HepG2 (cell line): ENCODE results near the gene NRL. TPM values are rescaled to one million over a fixed set of nuclear protein-coding genes. Genes with fewer than 3 reads are reported as not detected.

Experiments used
- ATF7 ChIP-seq, 2 experiments: fragments of 450-650 bp in 1 of 2; sonication (generic) in 1 of 2; formaldehyde crosslinking in 1 of 2; IDR thresholded peaks; 2 replicates each; pipeline versions ENCODE4 v1.4.0 to v1.6.1; 2016 to 2020; ENCODE audit warnings: antibody characterized with exemption in 1 of 2, mild to moderate bottlenecking in 1 of 2, missing genetic modification reagents in 1 of 2
- HCFC1 ChIP-seq: fragments of 150-350 bp; IDR thresholded peaks from 2 replicates; pipeline ENCODE4 v1.6.1; 2014; ENCODE audit warnings: low read depth, low read length
- KDM5A ChIP-seq: fragments of 200-600 bp; sonication (generic); IDR thresholded peaks from 2 replicates; pipeline ENCODE4 v1.7.0; 2018; ENCODE audit warnings: antibody characterized with exemption, mild to moderate bottlenecking, low read length, borderline replicate concordance
- MEIS2 ChIP-seq: sonication (generic); formaldehyde crosslinking; IDR thresholded peaks from 2 replicates; pipeline ENCODE4 v1.9.0; 2021; ENCODE audit warnings: mild to moderate bottlenecking, missing genetic modification reagents
- NFATC3 ChIP-seq: sonication (generic); formaldehyde crosslinking; IDR thresholded peaks from 2 replicates; pipeline ENCODE4 v1.5.1; 2020; ENCODE audit warnings: mild to moderate bottlenecking, missing genetic modification reagents
- NFIC ChIP-seq: IDR thresholded peaks from 2 replicates; pipeline ENCODE4 v1.6.1; 2012; ENCODE audit warnings: mild to moderate bottlenecking, low read length, inconsistent platforms
- ZNF24 ChIP-seq: fragments of 450-650 bp; IDR thresholded peaks from 2 replicates; pipeline ENCODE4 v1.6.1; 2017; ENCODE audit warnings: antibody characterized with exemption, mild to moderate bottlenecking
- ZNF484 ChIP-seq: sonication (generic); formaldehyde crosslinking; IDR thresholded peaks from 2 replicates; pipeline ENCODE4 v1.5.1; 2020; ENCODE audit warnings: mild to moderate bottlenecking, low read depth, missing genetic modification reagents, borderline replicate concordance
- polyA plus RNA-seq, 8 experiments: library from polyadenylated mRNA; depleted of rRNA in 3 of 8; stranded (reverse) in 7 of 8; unstranded in 1 of 8; fragments of >200 nt; fragmentation: Illumina TruSeq in 4 of 8; extraction: Trizol in 4 of 8; gene quantifications; 2 replicates each; pipeline versions ENCODE4 v1.2.1 to v1.2.3, GENCODE V29; 2011 to 2016; ENCODE audit warnings: low read depth in 4 of 8, missing spikeins in 1 of 8, mixed read lengths in 1 of 8; ENCODE audit not compliant: insufficient read depth in 1 of 8
- total RNA-seq, 5 experiments: library from RNA; depleted of rRNA; stranded (reverse); fragments of >200 nt; fragmentation: Illumina TruSeq; extraction: Trizol; gene quantifications; 2 replicates each; pipeline ENCODE4 v1.2.3, GENCODE V29; 2016; ENCODE audit warnings: low read depth in 1 of 5
- TF ChIP-seq, protein P1 (sequence below): sonication (generic); formaldehyde crosslinking; IDR thresholded peaks from 2 replicates; pipeline ENCODE4 v1.4.0; 2020; ENCODE audit warnings: missing genetic modification reagents, borderline replicate concordance
- TF ChIP-seq, protein P2 (sequence below): sonication (generic); formaldehyde crosslinking; IDR thresholded peaks from 2 replicates; pipeline ENCODE4 v1.5.0; 2020; ENCODE audit warnings: mild to moderate bottlenecking, missing genetic modification reagents, borderline replicate concordance
- TF ChIP-seq, protein P3 (sequence below): sonication (generic); formaldehyde crosslinking; IDR thresholded peaks from 2 replicates; pipeline ENCODE4 v1.5.0; 2020; ENCODE audit warnings: missing genetic modification reagents
- TF ChIP-seq, protein P4 (sequence below): IDR thresholded peaks from 2 replicates; pipeline ENCODE4 v1.6.1; 2018; ENCODE audit warnings: missing genetic modification reagents, mild to moderate bottlenecking, missing compliant biosample characterization

The NRL gene
- total and polyA plus RNA-seq, 2 of the 13 experiments (the other 11 are each of a cell fraction or from before 2014, with no cell fraction given), result 2.5 to 4.7 TPM

DNA sequence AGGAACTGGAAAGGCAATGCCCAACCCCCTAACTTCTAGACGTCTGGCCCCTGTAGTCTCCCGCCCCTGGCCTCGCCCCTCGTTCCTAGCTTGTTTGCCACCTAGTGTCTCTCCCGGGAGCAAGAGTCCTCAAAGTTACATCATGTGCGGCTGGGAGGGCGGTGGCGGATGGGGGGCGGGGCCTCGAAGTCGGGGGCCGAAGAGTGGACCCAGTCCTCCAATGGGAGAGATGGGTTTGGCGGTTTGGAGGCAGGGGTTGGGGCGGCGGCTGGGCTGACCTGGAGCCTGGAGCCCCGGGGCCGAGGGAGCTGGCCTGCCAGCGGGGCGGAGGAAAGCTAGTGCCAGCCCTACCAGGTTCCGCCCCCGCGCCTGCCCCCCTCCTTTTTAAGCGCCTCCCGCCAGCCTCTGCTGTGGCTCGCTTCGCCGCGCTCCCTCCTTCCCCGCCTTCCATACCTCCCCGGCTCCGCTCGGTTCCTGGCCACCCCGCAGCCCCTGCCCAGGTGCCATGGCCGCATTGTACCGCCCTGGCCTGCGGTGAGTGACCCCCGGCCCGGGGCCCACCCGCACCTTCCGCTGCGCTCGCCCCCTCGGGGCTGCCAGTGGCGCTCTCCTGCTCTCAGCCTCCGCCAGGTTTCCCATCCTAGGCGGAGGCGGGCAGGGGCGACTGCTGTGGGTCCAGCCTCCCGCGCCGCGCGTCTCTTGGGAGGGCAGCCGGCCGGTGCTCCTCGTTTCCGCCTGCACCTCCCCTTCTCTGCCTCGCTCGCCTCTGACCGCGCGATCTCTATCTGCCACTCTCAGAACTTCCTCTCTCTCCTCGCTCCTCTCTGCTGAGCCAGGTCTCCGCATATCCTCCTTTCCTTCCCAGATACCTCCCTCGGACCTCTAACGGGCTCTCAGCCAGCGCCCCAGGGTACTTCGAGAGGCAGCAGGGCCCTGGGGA is 20.6 kb downstream of the NRL start, which contains the start of gene PCK2 (continued):
- TF ChIP-seq, protein P1, sequence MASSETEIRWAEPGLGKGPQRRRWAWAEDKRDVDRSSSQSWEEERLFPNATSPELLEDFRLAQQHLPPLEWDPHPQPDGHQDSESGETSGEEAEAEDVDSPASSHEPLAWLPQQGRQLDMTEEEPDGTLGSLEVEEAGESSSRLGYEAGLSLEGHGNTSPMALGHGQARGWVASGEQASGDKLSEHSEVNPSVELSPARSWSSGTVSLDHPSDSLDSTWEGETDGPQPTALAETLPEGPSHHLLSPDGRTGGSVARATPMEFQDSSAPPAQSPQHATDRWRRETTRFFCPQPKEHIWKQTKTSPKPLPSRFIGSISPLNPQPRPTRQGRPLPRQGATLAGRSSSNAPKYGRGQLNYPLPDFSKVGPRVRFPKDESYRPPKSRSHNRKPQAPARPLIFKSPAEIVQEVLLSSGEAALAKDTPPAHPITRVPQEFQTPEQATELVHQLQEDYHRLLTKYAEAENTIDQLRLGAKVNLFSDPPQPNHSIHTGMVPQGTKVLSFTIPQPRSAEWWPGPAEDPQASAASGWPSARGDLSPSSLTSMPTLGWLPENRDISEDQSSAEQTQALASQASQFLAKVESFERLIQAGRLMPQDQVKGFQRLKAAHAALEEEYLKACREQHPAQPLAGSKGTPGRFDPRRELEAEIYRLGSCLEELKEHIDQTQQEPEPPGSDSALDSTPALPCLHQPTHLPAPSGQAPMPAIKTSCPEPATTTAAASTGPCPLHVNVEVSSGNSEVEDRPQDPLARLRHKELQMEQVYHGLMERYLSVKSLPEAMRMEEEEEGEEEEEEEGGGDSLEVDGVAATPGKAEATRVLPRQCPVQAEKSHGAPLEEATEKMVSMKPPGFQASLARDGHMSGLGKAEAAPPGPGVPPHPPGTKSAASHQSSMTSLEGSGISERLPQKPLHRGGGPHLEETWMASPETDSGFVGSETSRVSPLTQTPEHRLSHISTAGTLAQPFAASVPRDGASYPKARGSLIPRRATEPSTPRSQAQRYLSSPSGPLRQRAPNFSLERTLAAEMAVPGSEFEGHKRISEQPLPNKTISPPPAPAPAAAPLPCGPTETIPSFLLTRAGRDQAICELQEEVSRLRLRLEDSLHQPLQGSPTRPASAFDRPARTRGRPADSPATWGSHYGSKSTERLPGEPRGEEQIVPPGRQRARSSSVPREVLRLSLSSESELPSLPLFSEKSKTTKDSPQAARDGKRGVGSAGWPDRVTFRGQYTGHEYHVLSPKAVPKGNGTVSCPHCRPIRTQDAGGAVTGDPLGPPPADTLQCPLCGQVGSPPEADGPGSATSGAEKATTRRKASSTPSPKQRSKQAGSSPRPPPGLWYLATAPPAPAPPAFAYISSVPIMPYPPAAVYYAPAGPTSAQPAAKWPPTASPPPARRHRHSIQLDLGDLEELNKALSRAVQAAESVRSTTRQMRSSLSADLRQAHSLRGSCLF (CRISPR knock-in tag), result peak; percentile 85
- TF ChIP-seq HCFC1, result no peak
- TF ChIP-seq KDM5A, result peak; percentile 42; the same call in 1 of the 2 replicates
- TF ChIP-seq, protein P2, sequence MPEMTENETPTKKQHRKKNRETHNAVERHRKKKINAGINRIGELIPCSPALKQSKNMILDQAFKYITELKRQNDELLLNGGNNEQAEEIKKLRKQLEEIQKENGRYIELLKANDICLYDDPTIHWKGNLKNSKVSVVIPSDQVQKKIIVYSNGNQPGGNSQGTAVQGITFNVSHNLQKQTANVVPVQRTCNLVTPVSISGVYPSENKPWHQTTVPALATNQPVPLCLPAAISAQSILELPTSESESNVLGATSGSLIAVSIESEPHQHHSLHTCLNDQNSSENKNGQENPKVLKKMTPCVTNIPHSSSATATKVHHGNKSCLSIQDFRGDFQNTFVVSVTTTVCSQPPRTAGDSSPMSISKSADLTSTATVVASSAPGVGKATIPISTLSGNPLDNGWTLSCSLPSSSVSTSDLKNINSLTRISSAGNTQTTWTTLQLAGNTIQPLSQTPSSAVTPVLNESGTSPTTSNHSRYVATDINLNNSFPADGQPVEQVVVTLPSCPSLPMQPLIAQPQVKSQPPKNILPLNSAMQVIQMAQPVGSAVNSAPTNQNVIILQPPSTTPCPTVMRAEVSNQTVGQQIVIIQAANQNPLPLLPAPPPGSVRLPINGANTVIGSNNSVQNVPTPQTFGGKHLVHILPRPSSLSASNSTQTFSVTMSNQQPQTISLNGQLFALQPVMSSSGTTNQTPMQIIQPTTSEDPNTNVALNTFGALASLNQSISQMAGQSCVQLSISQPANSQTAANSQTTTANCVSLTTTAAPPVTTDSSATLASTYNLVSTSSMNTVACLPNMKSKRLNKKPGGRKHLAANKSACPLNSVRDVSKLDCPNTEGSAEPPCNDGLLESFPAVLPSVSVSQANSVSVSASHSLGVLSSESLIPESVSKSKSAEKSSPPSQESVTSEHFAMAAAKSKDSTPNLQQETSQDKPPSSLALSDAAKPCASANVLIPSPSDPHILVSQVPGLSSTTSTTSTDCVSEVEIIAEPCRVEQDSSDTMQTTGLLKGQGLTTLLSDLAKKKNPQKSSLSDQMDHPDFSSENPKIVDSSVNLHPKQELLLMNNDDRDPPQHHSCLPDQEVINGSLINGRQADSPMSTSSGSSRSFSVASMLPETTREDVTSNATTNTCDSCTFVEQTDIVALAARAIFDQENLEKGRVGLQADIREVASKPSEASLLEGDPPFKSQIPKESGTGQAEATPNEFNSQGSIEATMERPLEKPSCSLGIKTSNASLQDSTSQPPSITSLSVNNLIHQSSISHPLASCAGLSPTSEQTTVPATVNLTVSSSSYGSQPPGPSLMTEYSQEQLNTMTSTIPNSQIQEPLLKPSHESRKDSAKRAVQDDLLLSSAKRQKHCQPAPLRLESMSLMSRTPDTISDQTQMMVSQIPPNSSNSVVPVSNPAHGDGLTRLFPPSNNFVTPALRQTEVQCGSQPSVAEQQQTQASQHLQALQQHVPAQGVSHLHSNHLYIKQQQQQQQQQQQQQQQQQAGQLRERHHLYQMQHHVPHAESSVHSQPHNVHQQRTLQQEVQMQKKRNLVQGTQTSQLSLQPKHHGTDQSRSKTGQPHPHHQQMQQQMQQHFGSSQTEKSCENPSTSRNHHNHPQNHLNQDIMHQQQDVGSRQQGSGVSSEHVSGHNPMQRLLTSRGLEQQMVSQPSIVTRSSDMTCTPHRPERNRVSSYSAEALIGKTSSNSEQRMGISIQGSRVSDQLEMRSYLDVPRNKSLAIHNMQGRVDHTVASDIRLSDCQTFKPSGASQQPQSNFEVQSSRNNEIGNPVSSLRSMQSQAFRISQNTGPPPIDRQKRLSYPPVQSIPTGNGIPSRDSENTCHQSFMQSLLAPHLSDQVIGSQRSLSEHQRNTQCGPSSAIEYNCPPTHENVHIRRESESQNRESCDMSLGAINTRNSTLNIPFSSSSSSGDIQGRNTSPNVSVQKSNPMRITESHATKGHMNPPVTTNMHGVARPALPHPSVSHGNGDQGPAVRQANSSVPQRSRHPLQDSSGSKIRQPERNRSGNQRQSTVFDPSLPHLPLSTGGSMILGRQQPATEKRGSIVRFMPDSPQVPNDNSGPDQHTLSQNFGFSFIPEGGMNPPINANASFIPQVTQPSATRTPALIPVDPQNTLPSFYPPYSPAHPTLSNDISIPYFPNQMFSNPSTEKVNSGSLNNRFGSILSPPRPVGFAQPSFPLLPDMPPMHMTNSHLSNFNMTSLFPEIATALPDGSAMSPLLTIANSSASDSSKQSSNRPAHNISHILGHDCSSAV (CRISPR knock-in tag), result peak; percentile 5
- TF ChIP-seq, protein P3, sequence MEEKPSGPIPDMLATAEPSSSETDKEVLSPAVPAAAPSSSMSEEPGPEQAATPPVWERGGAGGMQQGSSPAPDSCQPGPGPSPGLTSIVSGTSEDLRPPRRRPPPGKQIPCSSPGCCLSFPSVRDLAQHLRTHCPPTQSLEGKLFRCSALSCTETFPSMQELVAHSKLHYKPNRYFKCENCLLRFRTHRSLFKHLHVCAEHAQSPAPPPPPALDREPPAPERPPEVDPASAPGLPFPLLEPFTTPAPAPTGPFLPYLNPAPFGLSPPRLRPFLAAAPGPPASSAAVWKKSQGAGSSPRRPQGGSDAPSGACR (CRISPR knock-in tag), result no peak
- peak; percentile 97 for TF ChIP-seq MEIS2
- TF ChIP-seq, protein P4, sequence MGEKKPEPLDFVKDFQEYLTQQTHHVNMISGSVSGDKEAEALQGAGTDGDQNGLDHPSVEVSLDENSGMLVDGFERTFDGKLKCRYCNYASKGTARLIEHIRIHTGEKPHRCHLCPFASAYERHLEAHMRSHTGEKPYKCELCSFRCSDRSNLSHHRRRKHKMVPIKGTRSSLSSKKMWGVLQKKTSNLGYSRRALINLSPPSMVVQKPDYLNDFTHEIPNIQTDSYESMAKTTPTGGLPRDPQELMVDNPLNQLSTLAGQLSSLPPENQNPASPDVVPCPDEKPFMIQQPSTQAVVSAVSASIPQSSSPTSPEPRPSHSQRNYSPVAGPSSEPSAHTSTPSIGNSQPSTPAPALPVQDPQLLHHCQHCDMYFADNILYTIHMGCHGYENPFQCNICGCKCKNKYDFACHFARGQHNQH, result peak; percentile 97
- peak; percentile 49 for TF ChIP-seq ATF7 (IDR thresholded peaks at IDR 0.05)
- TF ChIP-seq ATF7 (CRISPR knock-in tag; IDR thresholded peaks at IDR 0.05), result no peak; the same call in 1 of the 2 replicates
- no peak for TF ChIP-seq NFIC
- TF ChIP-seq NFATC3, result peak; percentile 30; the same call in 1 of the 2 replicates
- peak; percentile 45 for TF ChIP-seq ZNF24
- 0 out of 2 replicates have a peak, but pooled peaks have one; percentile 47 for TF ChIP-seq ZNF484 (CRISPR knock-in tag)
